Heart left ventricle (tissue), 16 donors: Measurements from ENCODE around the gene TIMM23B. TPM values are rescaled to one million over a fixed set of nuclear protein-coding genes. Genes with fewer than 3 reads are reported as not detected.

Experiments used
- ATAC-seq, 4 donors: fragments of 200-7000 bp; cut with Tn5 transposase; one replicate each; pipeline ENCODE4 v1.9.1; 2020 to 2022; ENCODE audit warnings: moderate library complexity in 4 of 4, mild to moderate bottlenecking in 3 of 4, moderate number of reproducible peaks in 1 of 4
- DNase-seq, 5 donors: peaks; one replicate each; pipeline ENCODE4 v3.0.0-alpha.2; 2020
- H3K27ac ChIP-seq, 12 donors: fragments of 200-600 bp; sonication (generic) in 4 of 12; one replicate each; pipeline versions ENCODE4 v1.5.0 to v1.8.0; 2016 to 2022; ENCODE audit warnings: mild to moderate bottlenecking in 2 of 12
- H3K27me3 ChIP-seq, 9 donors: fragments of 200-600 bp; sonication (generic) in 2 of 9; one replicate each; pipeline versions ENCODE4 v1.5.1 to v1.8.0; 2016 to 2022; ENCODE audit warnings: mild to moderate bottlenecking in 3 of 9
- H3K36me3 ChIP-seq, 9 donors: fragments of 200-600 bp; sonication (generic) in 2 of 9; one replicate each; pipeline versions ENCODE4 v1.5.0 to v1.8.0; 2018 to 2022; ENCODE audit warnings: mild to moderate bottlenecking in 2 of 9
- H3K4me1 ChIP-seq, 12 donors: fragments of 200-600 bp; sonication (generic) in 4 of 12; one replicate each; pipeline versions ENCODE4 v1.5.0 to v1.8.0; 2016 to 2022; ENCODE audit warnings: mild to moderate bottlenecking in 3 of 12
- H3K4me3 ChIP-seq, 12 donors: fragments of 200-600 bp; sonication (generic) in 4 of 12; one replicate each; pipeline versions ENCODE4 v1.5.0 to v1.8.0; 2017 to 2022; ENCODE audit warnings: mild to moderate bottlenecking in 9 of 12, moderate library complexity in 4 of 12
- H3K9me3 ChIP-seq, 12 donors: fragments of 200-600 bp; sonication (generic) in 4 of 12; one replicate each; pipeline versions ENCODE4 v1.5.0 to v1.8.0; 2016 to 2022; ENCODE audit warnings: mild to moderate bottlenecking in 1 of 12
- CTCF ChIP-seq, 12 donors: fragments of 200-600 bp; sonication (generic) in 4 of 12; IDR thresholded peaks; one replicate each; pipeline versions ENCODE4 v1.5.0 to v1.8.0; 2018 to 2022; ENCODE audit warnings: antibody characterized with exemption in 12 of 12, mild to moderate bottlenecking in 5 of 12
- POLR2A ChIP-seq, 2 donors: fragments of 450-650 bp; IDR thresholded peaks; one replicate each; pipeline ENCODE4 v1.6.1; 2017; ENCODE audit warnings: antibody characterized with exemption in 2 of 2, mild to moderate bottlenecking in 2 of 2, moderate library complexity in 2 of 2
- WGBS, 4 donors: extraction: QIAGEN DNeasy Blood & Tissue Kit in 2 of 4; methylation state at CpG; one replicate each; pipeline versions ENCODE4 v1.1.5 to v1.1.7; 2013 to 2018; 5-methylcytosine and 5-hydroxymethylcytosine counted together
- intact Hi-C, 10 donors: fragments of 100-400 bp; cut with DNase I; formaldehyde crosslinking; loops; one replicate each; pipeline versions ENCODE4 v1.11.1 to v1.14.2; 2022
- polyA plus RNA-seq, 2 donors: library from polyadenylated mRNA; stranded (reverse); fragments of 200-250 nt; gene quantifications; one replicate each; pipeline ENCODE4 v1.2.3, GENCODE V29; 2013
- total RNA-seq, 9 donors: library from RNA; depleted of rRNA in 2 of 9; stranded (reverse); fragments of >200 nt in 2 of 9; fragmentation: NEBNext Ultra II Directional in 3 of 9; extraction: Animal tissue kit (Norgen Biotek cat#: 25700) in 3 of 9; gene quantifications; one replicate each; pipeline versions ENCODE4 v1.1.0 to v1.2.4, GENCODE V29; 2016 to 2023
- donor health status: ischemic (EF 13 %, LVEDD 7.1; RV severe dilation, severe dysfunction).
- donor health status: healthy with polysubstance abuse.
- donor health status: DM: no; HTN: yes; CAD: no.
- donor health status: DM: no; HTN: no; CAD: no.
- donor health status: ischemic (EF 25% LVEDD 6.9; RV normal size, moderate dysfunction).
- donor health status: ischemic (EF 25% LVEDD 5.7; RV mildly dilated, moderate dysfunction).
- donor health status: healthy.
- donor health status: DM: yes; HTN: yes; CAD: no.
- donor health status: ischemic (EF 35%, LVEDD 5.7; RV mildly dilated, moderate dysfunction).
- donor health status: nonischemic (EF 11% LVEDD 7.7; RV severe dilation, severe dysfunction).
- donor health status: DM: yes; HTN: yes; CAD: no.
- donor health status: PGD.
- donor health status: ischemic (EF 29% LVEDD 5.4; RV normal size, mild dysfunction).
- donor health status: nonischemic (EF 23%, LVEDD 6.1; RV moderate dilation, normal function).

The TIMM23B gene
- total and polyA plus RNA-seq, 11 donors: 13.0 to 22.6 (median 16.4) TPM

- no peaks in the 10 kb centered on the region for H3K9me3 ChIP-seq
- 66 to 86% (median 80%) methylated on average over 3 of the region's 3 CpGs for WGBS, 4 donors
- no peak for ATAC-seq
These were observed 79.8 kb downstream of the TIMM23B start for GRCh38 chr10:50021646-50022045.

More at GRCh38 chr10:50021646-50022045, 79.8 kb downstream of the TIMM23B start:
- Histone ChIP-seq H3K36me3 (no peaks in the 10 kb centered on the region), H3K27ac (no peak overlapping the region), H3K4me3 (no peak overlapping the region), H3K4me1 (no peaks in the 10 kb centered on the region), H3K27me3 (peaks cover 0 to 11% (median 0%) of the 10 kb centered on the region in 9 donors)
- TF ChIP-seq CTCF (IDR thresholded peaks at IDR 0.05): no peak
- no peak for TF ChIP-seq POLR2A (IDR thresholded peaks at IDR 0.05)
- DNase-seq: no peak
- intact Hi-C loops: no loop called here

Other genes starting within 250 kb of the TIMM23B start
- gene OGDHL, start 179.7 kb upstream of the TIMM23B start, total RNA-seq: 10 to 100 TPM in 1 of 9 donors, 1 to 10 TPM in 7, under 1 TPM in 1; 0.49 to 11.3 (median 1.5) TPM
- 1 to 10 TPM in 1 of 2 donors, under 1 TPM in 1; 0.18 to 2.1 TPM for gene OGDHL, start 179.7 kb upstream of the TIMM23B start, polyA plus RNA-seq
- gene PARG, start within 50 bp of the TIMM23B start, total RNA-seq: 10 to 100 TPM; 19.6 to 33.9 (median 26.7) TPM
- gene PARG, start within 50 bp of the TIMM23B start, polyA plus RNA-seq: 10 to 100 TPM in 1 of 2 donors, 1 to 10 TPM in 1; 3.5 to 13.9 TPM
- gene AGAP6, start 46.4 kb downstream of the TIMM23B start, total RNA-seq: 1 to 10 TPM; 2.3 to 6.0 (median 3.7) TPM
- 1 to 10 TPM; 3.2 to 8.2 TPM for gene AGAP6, start 46.4 kb downstream of the TIMM23B start, polyA plus RNA-seq
- gene WASHC2A, start 125.9 kb downstream of the TIMM23B start, total RNA-seq: 10 to 100 TPM; 20.1 to 64.2 (median 36.7) TPM
- gene WASHC2A, start 125.9 kb downstream of the TIMM23B start, polyA plus RNA-seq: 10 to 100 TPM; 13.8 to 21.0 TPM